Fibroblast of the conjunctiva (primary cell): ENCODE data around the gene JADE2.
A peak's percentile ranks its signal among the peaks of the same experiment; 100 is the strongest.

ENCODE experiments used
- DNase-seq: peaks from one replicate; pipeline ENCODE4 v3.0.0-alpha.2; 2010; ENCODE audit warnings: low read depth

JADE2 gene

DNA sequence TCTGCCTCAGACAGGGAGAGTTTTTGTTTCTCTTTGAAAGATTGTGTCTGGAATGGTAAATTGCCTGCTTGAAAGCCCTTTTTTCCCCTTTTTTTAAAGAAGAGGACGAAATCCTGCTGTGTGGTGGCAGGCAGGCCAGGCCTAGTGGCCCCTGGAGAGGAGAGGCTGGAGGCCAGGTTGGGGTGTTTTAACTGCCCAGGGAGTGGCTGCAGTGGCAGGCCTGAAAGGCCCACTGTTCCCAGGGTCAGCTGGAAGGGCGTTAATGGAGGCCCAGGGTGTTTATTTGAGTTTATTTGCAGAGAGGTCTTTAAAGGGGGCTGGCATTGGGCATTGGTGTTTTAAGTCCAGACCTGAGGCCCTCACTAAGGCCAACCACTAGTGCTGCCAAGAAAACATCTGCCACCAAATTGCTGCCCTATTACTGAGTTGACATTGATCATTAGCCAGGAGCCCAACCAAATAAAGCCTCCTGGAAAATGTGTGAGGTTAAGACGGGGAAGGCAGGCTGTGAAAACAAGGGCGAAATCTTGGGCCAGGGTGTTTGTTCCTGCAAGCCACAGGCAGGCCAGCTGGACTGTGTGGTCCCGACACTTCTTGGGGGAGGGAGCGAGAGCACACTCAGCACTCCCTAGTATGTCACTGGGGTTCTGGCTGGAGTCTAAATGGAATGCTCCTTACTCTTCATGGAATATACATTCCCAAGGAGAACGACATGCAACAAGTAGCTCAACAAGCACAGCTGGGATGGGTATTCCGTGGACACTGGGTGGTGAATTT is 5.0 kb downstream of the JADE2 start:
- DNase-seq: no peak

- peak; percentile 55 for DNase-seq
Observed at GRCh38 chr5:134533115-134533815, 7.8 kb downstream of the JADE2 start.

DNA sequence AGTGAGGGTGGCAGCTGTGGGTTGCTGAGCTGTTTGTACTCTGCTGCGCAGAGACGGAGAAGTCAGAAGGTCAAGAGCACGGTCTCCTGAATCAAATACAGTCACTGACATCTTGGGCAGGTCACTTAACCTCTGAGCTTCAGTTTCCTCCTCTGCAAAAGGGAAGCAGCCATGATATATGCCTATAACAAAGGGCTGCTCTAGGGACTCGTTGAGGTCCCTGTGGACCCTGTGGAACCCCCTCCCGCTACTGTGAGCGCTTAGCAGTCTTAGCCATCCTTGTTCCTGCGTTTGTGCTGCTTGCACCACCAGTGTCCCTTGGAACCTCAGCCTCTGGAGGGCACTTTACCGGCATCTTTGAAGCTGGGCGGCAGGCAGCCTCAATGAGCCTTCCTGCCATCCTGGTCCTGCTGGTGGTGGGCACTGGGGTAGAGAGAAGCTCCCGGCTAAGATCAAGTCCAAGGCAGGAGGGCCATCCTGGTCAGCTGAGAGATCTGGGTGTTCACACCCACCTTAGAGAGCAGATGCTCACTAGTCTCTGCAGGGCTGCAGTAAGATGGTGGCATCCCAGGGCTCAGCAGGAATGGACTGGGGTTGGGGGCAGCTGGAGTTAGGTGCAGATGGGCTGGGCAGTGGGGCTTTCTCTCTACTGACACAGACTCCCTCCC is 8.7 kb downstream of the JADE2 start:
- no peak for DNase-seq

- DNase-seq: no peak
Observed at GRCh38 chr5:134534726-134535110, 9.2 kb downstream of the JADE2 start.

GRCh38 chr5:134536876-134537275 is 11.4 kb downstream of the JADE2 start:
- DNase-seq: no peak

GRCh38 chr5:134537297-134537696 is 11.8 kb downstream of the JADE2 start:
- no peak for DNase-seq

- no peak for DNase-seq
Observed at GRCh38 chr5:134538296-134538695, 12.8 kb downstream of the JADE2 start.

DNA sequence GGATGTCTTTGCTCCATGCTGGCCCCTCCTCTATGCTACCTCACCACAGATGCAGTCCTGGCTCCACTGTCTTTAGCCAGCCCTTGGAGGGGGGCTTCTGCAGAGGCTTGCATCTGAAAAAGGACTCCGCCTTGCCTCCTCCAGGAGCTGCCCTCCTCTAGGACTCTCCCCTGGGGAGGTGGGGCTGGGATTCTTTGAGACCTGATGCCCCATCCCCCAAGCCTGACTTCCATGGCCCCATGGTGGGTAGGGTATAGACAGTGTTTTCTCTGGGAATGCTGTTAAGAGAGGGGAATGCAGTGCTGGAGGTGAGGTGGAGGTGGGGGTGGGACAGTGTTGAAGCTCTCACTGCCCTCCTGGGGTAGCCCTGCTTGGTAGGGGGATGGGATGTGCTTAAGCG is 14.3 kb downstream of the JADE2 start:
- no peak for DNase-seq

- no peak for DNase-seq
Observed at GRCh38 chr5:134540747-134541733, 15.6 kb downstream of the JADE2 start.

- DNase-seq: no peak
Observed at GRCh38 chr5:134541736-134542376, 16.4 kb downstream of the JADE2 start.

DNA sequence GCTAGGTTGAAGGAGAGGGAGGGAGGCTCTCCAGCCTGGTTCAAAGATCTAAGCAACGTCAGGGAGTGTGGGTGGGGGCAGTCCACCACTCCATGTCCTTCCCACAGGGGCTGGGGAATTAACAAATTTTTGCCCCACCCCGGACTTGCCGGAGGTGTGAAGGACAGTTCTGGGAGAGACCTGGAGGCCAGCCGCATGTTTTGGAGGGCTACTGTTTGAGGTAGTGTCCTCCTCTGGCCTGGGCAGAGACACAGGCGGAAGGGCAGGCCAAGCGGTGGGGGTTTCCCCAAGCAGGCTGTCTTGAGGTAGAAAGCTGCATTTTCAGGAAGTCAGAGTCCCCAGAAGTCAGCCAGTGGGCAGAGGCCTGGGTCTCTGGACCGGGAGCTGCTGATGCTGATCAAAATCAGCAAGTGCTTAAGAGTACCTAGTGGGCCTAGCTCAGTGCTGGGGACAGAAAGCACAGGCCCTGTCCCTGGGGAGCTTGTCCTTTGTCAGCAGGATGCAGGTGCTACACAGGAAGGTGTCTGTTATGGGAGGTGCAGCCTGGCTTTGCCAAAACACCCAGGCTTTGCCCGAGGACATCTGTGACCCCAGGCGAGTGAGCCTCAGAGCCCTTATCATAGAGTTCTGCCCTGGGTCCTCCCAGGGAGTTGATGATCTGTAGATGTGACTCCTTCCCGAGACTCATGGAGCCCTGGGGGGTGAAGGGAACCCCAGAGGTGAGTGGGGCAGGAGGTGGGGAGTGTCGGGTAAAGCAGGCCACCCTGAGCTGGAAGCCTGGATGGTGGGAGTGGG is 18.5 kb downstream of the JADE2 start:
- DNase-seq: no peak

DNA sequence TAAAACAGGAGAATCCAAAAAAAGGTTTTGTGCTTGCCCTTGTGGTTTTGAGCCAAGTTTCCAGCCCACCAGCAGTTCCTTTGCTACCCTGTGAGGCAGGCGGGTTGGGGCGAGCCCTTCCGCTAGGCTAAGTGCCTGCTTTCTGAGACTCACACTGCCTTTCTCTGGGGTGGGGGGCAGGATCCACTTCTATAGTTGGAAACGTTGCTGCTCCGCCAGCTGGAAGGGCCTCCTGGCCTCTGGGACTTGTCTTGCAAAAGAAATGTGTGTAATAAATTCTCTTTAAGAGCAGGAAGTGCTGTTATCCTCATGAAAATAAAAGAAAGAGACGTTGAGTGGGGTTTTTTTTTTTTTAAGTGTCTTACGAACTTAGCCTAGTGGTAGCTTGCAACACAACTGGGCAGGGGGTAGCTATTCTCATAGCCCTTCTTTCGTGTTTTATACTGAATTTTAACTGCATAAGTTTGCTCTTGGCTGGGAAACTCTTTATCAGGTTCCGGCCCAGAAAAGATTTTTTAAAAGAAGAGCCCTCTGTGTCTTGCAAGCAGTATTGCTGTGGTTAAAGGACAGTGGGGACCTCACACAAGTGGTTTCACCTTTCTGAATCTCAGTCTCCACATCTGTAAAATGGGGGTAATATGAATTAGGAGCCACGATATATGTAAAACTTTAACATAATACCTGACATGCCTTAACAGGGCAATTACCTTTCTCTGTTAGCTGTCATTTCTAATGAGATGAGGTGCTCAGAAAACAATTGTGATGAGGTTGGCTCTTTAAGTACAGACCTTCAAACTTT is 19.8 kb downstream of the JADE2 start:
- no peak for DNase-seq

DNA sequence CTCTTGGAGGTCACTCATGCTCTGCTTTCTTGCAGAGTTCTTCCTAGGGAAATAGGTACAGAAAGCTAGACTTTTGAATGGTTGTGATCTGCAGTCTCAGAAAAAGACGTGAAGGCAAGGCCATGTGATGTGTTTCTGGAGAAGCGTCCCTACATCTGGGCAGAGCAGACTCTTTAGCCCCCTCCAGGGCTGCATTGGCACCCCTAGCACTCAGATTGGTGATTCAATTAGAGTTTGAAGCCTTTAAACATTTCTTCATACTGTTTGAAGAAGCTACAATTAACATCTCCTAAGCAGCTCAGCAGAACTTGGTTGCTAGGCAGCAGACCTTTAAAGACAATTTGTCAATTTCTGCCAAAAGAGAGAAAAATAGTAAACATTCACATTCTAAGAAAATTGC is 21.6 kb downstream of the JADE2 start:
- no peak for DNase-seq

- DNase-seq: peak; percentile 75
Observed at GRCh38 chr5:134547579-134547978, 22.1 kb downstream of the JADE2 start.

GRCh38 chr5:134547999-134548658 is 22.7 kb downstream of the JADE2 start:
- DNase-seq: no peak

DNA sequence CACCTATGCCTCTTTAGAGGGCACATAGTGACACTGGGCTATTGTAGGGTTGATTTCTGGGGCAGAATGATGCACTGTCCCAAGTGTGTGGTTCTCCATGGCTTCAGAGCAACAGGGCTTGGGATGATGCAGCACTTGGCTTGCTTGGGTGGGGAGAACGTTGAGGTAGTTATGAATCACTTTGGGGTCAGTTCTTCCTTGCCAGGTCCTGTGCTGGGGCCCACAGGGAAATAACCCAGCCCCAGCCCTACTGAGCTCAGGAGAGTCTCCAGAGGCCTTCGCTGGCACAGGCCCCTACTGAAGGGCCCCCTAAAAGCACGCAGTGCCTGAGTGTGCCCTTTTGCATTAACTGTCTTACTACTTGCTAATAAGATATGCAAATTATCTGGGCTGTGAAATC is 24.2 kb downstream of the JADE2 start:
- peak; percentile 47 for DNase-seq

DNA sequence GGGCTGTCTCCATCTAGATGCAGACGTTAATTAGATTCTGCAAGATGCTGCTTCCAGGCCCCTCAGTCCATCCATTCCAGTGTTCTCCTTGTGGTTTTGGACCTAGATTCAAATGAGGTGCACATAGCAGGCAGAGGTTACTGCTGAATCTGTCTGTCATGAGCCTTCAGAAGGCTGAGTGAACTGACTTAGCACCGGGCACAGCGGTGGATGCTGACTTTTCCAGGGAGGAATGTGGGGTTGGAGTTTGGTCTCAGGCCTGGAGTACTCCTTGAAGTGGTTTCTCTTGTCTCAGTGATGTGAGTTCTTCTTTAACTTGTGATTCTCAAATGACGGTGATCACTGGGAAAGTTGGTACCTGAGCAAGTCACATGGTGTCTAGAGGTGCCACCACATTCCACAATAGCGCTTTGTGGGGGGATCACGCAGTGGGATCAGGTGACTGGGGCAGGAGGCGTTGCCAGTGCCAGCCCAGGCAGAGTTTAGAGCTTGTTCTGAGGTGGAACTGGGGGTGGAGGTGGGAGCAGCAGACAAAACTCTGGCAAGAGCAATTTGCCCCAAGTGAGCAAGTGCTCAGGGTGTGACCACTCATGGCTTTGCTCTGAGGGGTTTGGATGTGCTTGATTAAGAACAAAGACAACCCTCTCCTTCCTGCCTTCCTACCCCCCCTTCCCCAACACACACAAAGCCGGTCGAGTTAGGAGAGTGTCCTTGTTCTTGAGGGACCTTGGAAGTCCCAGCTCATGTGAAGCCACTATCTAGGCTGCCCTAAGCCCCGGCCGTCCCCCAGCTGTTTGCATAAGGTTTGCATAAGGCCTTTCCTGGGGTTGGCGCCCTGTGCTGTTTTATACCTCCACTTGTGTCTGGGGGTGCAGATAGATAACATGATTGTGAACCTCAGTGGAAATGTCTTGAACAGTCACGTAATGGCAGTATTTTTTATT is 25.1 kb downstream of the JADE2 start:
- DNase-seq: no peak

- no peak for DNase-seq
Observed at GRCh38 chr5:134551901-134552300, 26.4 kb downstream of the JADE2 start.
